ENCODE measurements around the gene DGKE.

The DGKE gene

GRCh38 chr17:56833809-56834379 lies at the start of gene DGKE, which contains the start of gene C17orf67:
DGKE (plus strand) TSS chr17:56834151; CDS start chr17:56834796, 645 bp downstream.
C17orf67 (minus strand) TSS chr17:56833920; CDS start chr17:56815810, 18,110 bp downstream.
- peak; percentile 97 for DNase-seq

DNA sequence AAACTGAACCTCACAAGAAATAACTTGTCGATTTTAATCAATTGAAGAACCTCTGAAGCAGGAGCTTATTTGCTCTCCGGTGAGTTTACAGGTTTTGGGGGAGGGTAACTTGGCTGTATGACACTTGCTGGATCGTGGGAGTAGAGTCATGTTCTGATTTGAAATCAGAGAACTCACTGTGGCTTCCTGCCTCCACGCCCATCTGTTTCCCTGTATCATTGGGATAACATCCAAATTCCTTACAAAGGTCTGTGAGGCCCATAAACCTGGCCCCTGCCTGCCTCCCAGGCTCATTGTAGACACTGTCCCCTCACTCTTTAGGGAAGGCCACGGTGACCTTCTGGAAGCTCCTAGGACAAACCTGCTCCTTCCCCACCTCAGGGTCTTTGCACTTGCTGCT lies 48.5 kb upstream of the DGKE start:
- DNase-seq: no peak

DNA sequence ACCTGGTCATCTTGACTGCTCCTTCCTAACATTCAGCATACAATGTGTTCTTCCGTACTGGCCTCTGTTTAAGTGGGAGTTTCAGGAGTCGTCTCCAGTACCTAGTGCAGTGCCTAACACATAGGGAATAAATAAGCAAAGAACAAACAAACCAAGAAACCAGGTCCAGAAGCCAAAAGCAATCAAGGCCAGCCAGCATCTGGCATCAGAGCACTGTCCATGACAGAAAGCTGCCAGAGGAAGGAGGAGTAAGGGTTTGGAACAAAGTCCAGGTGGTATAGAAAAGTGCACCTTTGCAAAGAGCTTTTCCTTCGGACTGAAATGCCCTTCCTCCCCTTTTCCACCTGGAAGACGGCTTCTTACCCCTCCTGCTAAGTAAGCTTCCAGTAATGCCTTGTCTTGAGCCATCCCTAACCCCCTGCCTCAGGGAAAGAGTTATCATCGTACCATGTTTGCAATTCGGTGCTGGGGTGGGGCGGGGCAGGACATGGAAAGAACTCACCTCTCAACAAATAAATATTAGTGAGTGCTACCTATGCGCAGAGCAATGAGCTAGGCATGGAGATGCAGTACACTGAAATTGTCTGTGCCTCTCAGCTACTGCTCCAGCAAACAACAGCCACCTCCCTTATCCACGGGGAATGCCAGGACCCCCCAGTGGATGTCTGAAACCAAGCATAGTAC lies 47.8 kb upstream of the DGKE start:
- DNase-seq: no peak

DNA sequence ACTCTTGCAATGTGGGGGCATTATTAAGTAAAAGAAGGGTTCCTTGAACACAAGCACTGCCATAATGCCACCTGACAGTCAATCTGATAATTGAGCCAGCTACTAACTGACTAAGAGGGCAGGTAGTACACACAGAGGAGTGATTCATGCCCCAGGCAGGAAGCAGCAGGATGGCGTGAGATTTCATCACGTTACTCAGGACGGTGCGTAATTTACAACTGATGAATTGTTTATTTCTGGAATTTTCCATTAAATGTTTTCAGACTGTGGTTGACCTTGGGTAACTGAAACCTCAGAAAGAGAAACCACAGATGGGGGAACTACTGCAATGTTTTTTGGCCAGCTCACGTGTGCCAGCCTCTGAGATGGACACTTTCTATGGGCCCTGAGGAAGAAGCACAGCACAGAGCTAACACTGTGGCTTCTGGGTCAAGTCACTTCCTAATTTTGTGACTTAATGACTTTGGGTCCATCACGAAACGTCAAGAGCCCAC lies 46.9 kb upstream of the DGKE start:
- DNase-seq: no peak

DNA sequence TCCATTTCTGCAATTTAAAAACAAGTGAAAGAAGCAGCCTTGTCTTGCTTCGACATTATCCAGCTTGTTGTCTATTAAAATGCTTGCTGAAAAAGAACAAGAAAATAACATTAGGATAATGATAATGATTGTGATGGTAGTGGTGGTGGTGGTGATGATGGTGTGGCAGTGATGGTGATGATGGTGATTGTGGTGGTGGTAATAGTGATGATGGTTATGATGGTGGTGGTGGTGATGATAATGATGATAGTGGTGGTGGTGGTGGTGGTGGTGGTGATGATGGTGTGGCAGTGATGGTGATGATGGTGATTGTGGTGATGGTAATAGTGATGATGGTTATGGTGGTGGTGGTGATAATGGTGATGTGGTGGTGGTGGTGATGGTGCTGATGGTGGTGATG lies 41.7 kb upstream of the DGKE start:
- no peak for DNase-seq

GRCh38 chr17:56793531-56793930 lies 40.4 kb upstream of the DGKE start:
- no peak for DNase-seq

GRCh38 chr17:56793957-56794356 lies 40.0 kb upstream of the DGKE start:
- no peak for DNase-seq

GRCh38 chr17:56795221-56795865 lies 38.6 kb upstream of the DGKE start:
- no peak for DNase-seq

DNA sequence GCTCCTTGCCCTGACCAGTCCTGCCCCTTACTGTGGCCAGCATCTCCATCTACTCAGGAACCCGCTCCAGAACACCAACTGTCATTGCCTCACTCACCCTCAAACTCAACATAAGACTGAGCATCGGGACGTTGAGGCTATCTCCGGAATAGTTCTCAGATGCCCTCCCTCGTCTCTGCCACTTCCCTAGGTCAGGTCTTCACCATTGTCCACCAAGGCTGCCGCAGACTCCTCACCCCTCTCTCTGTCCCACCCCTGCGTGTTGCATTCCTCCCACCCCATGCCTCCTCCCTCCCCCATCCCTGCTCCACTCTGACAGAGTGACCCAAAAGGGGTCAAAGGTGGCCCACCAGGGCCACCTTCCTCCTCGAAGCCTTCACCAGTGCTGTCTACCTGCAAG lies 37.4 kb upstream of the DGKE start:
- no peak for DNase-seq

- no peak for DNase-seq
Measured at GRCh38 chr17:56798916-56799315, 35.0 kb upstream of the DGKE start.

DNA sequence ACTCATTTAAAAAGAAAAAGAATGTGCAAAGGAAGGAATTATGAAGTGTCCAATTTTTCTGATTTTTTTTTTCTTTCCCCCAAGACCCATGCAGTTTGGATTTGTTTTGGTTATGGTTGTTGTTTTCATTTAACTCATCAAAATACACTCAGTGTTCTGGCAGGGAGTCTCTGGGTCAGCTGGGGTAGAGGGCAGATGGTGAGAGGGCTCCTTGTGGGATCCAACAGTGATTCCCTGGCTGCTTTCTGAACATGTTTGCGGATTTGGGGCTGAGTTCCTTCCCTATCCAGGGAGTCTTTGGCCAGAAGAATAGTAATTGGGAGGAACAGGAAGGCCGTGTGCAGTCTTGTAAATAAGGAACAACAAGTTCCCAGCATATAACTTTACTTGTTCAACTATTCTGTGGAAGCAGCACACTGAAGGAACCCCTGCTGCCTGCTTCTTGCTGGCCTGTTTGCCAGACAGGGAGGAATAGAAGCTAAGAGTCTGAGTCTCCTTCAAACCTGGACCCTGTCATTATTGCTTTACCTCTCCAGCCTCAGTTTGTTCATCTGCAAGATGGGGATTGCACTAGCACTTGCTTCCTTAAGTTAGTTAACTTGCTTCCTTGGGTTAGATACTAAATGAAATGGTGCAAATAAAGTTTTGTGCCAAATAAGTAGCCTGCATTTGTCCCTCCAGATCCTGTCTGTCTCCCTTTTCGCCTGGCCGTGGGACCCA lies 32.3 kb upstream of the DGKE start:
- DNase-seq: no peak

GRCh38 chr17:56803071-56803470 lies 30.9 kb upstream of the DGKE start:
- DNase-seq: no peak

- no peak for DNase-seq
Measured at GRCh38 chr17:56804454-56804853, 29.5 kb upstream of the DGKE start.

DNA sequence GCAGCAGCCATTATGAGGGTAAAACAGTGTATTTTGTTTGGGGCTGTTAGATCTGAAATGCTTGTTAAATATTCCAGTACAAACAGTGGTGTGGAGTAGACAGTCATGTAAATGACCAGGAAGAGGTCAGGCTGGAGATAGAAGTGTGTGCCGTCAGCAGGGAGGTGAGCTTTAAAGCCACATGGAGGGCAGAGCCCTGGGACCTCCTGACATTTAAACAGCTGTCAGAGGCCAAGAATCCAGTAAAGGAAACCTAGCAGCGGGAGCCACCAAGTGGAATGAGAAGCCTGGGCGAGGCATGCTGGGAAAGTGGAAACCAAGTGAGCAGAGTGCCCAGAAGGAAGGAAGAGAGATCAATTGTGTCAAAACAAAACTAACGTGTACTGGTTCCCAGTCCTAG lies 27.0 kb upstream of the DGKE start:
- DNase-seq: no peak

DNA sequence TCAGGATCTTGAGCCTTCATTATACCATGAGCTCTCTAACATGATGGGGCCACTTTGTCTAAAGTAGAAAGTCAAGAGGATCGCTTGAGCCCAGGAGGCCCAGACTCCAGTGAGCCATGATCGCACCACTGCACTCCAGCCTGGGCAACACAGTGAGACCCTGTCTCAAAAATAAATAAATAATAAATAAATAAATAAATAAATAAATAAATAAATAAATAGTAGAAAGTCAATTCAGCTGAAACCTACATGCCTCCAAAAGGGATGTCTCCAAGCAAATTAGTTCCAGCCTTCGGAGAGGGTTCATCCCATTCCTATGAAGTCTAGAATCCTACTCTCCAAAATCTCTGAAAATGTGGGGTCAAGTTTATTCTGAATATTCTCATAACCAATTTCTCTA lies 26.2 kb upstream of the DGKE start:
- DNase-seq: no peak

- no peak for DNase-seq
Measured at GRCh38 chr17:56808503-56808902, 25.4 kb upstream of the DGKE start.

- DNase-seq: no peak
Measured at GRCh38 chr17:56809106-56809819, 24.7 kb upstream of the DGKE start.

DNA sequence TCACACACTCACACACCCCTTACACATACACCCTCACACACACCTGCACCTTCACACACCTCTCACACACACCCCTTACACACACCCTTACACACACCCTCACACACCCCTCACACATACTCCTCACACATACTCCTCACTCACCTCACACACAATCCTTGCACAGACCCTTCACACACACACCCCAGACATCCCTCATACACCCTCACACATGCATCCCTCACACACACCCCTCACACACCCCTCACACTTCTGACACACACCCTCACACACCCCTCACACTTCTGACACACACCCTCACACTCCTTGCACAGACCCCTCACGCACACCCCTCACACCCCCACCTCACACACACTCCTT lies 24.2 kb upstream of the DGKE start:
- DNase-seq: no peak

DNA sequence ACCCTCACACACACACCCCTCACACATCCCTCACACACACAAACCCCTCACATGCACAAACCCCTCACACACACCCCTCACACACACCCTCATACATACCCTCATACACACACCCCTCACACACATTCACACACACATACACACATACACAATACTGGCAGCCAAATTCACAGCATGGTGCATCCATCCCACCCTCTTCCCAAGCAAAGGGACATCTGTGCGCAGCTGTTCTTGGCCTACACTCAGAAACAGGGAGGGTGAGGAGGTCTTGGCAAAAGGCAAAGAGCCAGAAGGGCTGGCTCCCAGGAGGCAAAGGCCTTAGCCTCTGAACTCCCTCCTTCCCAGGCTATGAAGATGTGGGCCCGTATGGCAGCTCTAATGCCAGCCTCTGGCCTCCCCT lies 23.6 kb upstream of the DGKE start:
- no peak for DNase-seq

DNA sequence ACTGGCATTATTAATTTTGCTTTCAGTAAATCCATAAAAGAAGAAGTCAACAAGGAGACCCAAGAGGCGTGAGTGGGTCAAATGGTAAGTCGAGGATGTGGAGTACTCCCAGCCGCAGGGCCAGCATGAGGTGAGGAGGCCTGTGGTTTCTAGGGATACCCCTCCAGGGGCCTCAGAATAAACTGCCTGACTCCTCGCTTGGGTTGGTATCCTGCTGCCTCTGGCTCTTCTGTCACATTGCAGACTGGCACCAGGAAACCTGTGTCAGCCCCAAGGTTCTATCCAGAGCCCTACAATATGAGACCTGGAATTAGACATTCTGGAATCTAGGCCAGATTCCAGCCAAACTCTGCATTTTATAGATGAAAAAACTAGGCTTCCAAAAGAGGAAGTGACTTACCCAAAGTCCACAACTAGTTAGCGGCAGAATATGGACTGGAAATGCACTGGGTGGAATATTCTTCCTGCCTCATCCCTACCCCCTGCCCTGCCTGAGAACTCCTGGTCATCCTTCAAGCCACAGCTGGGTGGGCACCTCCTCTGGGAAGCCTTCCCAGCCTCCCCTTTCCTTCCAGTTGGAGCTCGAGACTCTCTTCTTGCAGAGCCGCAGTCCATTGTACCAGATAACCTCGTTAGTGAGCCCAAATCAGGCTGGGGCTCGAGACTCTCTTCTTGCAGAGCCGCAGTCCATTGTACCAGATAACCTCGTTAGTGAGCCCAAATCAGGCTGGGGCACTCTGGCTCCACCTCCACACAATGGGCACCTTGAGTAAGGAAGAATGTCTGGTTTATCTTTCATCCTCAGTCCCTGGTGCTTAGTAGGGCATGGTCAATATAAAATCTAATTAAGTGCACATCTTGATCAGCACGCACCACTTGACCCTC lies 22.8 kb upstream of the DGKE start:
- DNase-seq: no peak

DNA sequence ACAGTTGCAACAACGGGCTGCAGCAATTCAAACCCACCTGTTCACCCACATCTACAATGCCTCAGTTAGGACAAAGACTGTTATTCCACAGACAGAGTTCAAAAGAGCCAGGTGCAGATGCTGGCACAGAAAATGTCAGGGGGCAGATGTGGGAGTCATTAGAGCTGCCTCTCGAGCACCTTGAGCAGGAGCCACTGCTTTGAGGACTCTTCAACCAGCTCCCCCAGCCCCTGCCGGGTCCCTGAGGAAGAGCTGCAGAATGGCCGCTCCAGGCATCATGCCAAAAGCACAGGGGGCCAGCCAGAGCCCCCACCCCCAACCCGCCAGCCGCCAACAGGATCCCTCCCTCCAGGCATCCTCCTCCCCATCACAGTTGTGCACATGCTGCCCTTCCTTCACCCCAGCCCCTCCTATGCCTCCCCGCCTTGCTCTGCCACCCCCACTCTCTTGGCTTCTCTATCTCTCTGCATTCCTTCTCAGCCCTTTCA lies 21.0 kb upstream of the DGKE start:
- no peak for DNase-seq

GRCh38 chr17:56815711-56816110 lies 18.2 kb upstream of the DGKE start:
- no peak for DNase-seq

Data from NCI-H774 (cell line).